GM23338 (cell line): ENCODE results near the gene HNRNPF. TPM values are rescaled to one million over a fixed set of nuclear protein-coding genes. Genes with fewer than 3 reads are reported as not detected.

Experiments used
- ATAC-seq: fragments of 200-7000 bp; cut with Tn5 transposase; 3 replicates; pipeline ENCODE4 v1.9.1; 2020
- DNase-seq: peaks from one replicate; pipeline ENCODE4 v3.0.0-alpha.2; 2015; ENCODE audit warnings: low spot score
- H2AFZ ChIP-seq: fragments of 200-600 bp; sonication (generic); 2 replicates; pipeline ENCODE4 v1.8.0; 2016; ENCODE audit warnings: antibody characterized with exemption, mild to moderate bottlenecking, moderate library complexity
- H3F3A ChIP-seq: fragments of 200-600 bp; sonication (generic); replicated peaks from 2 replicates; pipeline ENCODE4 v1.8.0; 2017; ENCODE audit warnings: antibody characterized with exemption, mixed run types, low read depth
- H3K27ac ChIP-seq: fragments of 200-600 bp; sonication (generic); 2 replicates; pipeline ENCODE4 v1.6.1; 2016; ENCODE audit warnings: low read depth
- H3K27me3 ChIP-seq: fragments of 200-600 bp; sonication (generic); 2 replicates; pipeline ENCODE4 v1.8.0; 2016; ENCODE audit warnings: mild to moderate bottlenecking, mixed run types, moderate library complexity; ENCODE audit not compliant: insufficient read depth
- H3K36me3 ChIP-seq: fragments of 200-600 bp; sonication (generic); 2 replicates; pipeline ENCODE4 v1.8.0; 2016; ENCODE audit warnings: mild to moderate bottlenecking; ENCODE audit not compliant: insufficient read depth
- H3K4me1 ChIP-seq: fragments of 200-600 bp; sonication (generic); 2 replicates; pipeline ENCODE4 v1.8.0; 2016; ENCODE audit warnings: mild to moderate bottlenecking, moderate library complexity; ENCODE audit not compliant: insufficient read depth
- H3K4me2 ChIP-seq: fragments of 200-600 bp; sonication (generic); 2 replicates; pipeline ENCODE4 v1.7.1; 2017; ENCODE audit warnings: mixed run types
- H3K4me3 ChIP-seq: fragments of 200-600 bp; sonication (generic); 2 replicates; pipeline ENCODE4 v1.6.1; 2016; ENCODE audit warnings: mixed run types
- H3K79me2 ChIP-seq: fragments of 200-600 bp; sonication (generic); replicated peaks from 2 replicates; pipeline ENCODE4 v1.8.0; 2017; ENCODE audit warnings: mild to moderate bottlenecking; ENCODE audit not compliant: insufficient read depth
- H3K9me2 ChIP-seq: fragments of 200-600 bp; sonication (generic); 2 replicates; pipeline ENCODE4 v1.8.0; 2017; ENCODE audit not compliant: insufficient read depth
- H4K20me1 ChIP-seq: fragments of 200-600 bp; sonication (generic); replicated peaks from 2 replicates; pipeline ENCODE4 v1.8.0; 2017; ENCODE audit warnings: mild to moderate bottlenecking; ENCODE audit not compliant: insufficient read depth
- H3K27ac Mint-ChIP-seq: 2 replicates; pipeline ENCODE4 v1.8.0; 2020; ENCODE audit warnings: inconsistent platforms, mild to moderate bottlenecking, moderate library complexity, mixed read lengths
- H3K27me3 Mint-ChIP-seq: 3 replicates; pipeline ENCODE4 v1.8.0; 2022; ENCODE audit warnings: low read depth, mild to moderate bottlenecking, moderate library complexity, mixed read lengths, inconsistent platforms; ENCODE audit not compliant: insufficient read depth, poor library complexity
- H3K36me3 Mint-ChIP-seq: 3 replicates; pipeline ENCODE4 v1.8.0; 2021; ENCODE audit warnings: low read depth, mild to moderate bottlenecking, inconsistent platforms, moderate library complexity, mixed read lengths
- H3K4me1 Mint-ChIP-seq: 3 replicates; pipeline ENCODE4 v1.8.0; 2020; ENCODE audit warnings: mild to moderate bottlenecking, inconsistent platforms, mixed read lengths
- H3K4me3 Mint-ChIP-seq: 3 replicates; pipeline ENCODE4 v1.8.0; 2021; ENCODE audit warnings: moderate library complexity, mild to moderate bottlenecking, inconsistent platforms, mixed read lengths
- H3K9me3 Mint-ChIP-seq: 3 replicates; pipeline ENCODE4 v1.8.0; 2020; ENCODE audit warnings: moderate library complexity, mild to moderate bottlenecking, inconsistent platforms, mixed read lengths
- CREB1 ChIP-seq: fragments of 250-450 bp; sonication (Bioruptor Pico); IDR thresholded peaks from 2 replicates; pipeline ENCODE4 v1.5.0; 2020; ENCODE audit warnings: low read depth, mild to moderate bottlenecking, moderate library complexity
- EZH2 ChIP-seq: fragments of 200-600 bp; sonication (generic); IDR thresholded peaks from one replicate; pipeline ENCODE4 v1.8.0; 2017; ENCODE audit warnings: antibody characterized with exemption, mild to moderate bottlenecking, low read depth; ENCODE audit not compliant: unreplicated experiment
- EZH2phosphoT487 ChIP-seq: fragments of 200-600 bp; sonication (generic); IDR thresholded peaks from one replicate; pipeline ENCODE4 v1.8.1; 2018; ENCODE audit warnings: antibody characterized with exemption; ENCODE audit not compliant: unreplicated experiment
- JUNB ChIP-seq: IDR thresholded peaks from one replicate; pipeline ENCODE4 v1.6.1; 2016; ENCODE audit warnings: antibody characterized with exemption; ENCODE audit not compliant: unreplicated experiment
- NANOG ChIP-seq: IDR thresholded peaks from 2 replicates; pipeline ENCODE4 v1.6.1; 2016; ENCODE audit warnings: antibody characterized with exemption, borderline replicate concordance
- POLR2AphosphoS5 ChIP-seq: IDR thresholded peaks from 2 replicates; pipeline ENCODE4 v1.6.1; 2016; ENCODE audit warnings: antibody characterized with exemption, low read depth
- STAT1 ChIP-seq: IDR thresholded peaks from one replicate; pipeline ENCODE4 v1.6.1; 2016; ENCODE audit warnings: antibody characterized with exemption; ENCODE audit not compliant: unreplicated experiment
- ZNF114 ChIP-seq: fragments of 250-450 bp; sonication (Bioruptor Pico); IDR thresholded peaks from 2 replicates; pipeline ENCODE4 v1.5.0; 2020; ENCODE audit warnings: mild to moderate bottlenecking, moderate library complexity
- ZNF331 ChIP-seq: fragments of 250-450 bp; sonication (Bioruptor Pico); IDR thresholded peaks from 2 replicates; pipeline ENCODE4 v1.5.0; 2020; ENCODE audit warnings: low read depth, mild to moderate bottlenecking, moderate library complexity
- polyA plus RNA-seq: library from polyadenylated mRNA; unstranded; fragments of >200 nt; fragmentation: Nextera tagmentation; extraction: Ambion mirVana; gene quantifications from 2 replicates; pipeline ENCODE4 v1.2.1, GENCODE V29; 2016
- total RNA-seq: library from RNA; depleted of rRNA; stranded (reverse); fragments of >200 nt; shearing (Covaris generic); gene quantifications from 2 replicates; pipeline ENCODE4 v1.2.3, GENCODE V29; 2014
- TF ChIP-seq, protein P1 (sequence below), 2 experiments: fragments of 200-600 bp in 1 of 2; sonication (generic) in 1 of 2; conservative IDR thresholded peaks; 2 replicates each; pipeline versions ENCODE4 v1.5.1 to v1.6.1; 2016 to 2017; ENCODE audit warnings: antibody characterized with exemption in 2 of 2, low read depth in 2 of 2, mild to moderate bottlenecking in 2 of 2, moderate library complexity in 1 of 2
- TF ChIP-seq, protein P2 (sequence below): IDR thresholded peaks from 2 replicates; pipeline ENCODE4 v1.6.1; 2016; ENCODE audit warnings: antibody characterized with exemption
- TF ChIP-seq, protein P3 (sequence below): IDR thresholded peaks from one replicate; pipeline ENCODE4 v1.6.1; 2018; ENCODE audit warnings: antibody characterized with exemption; ENCODE audit not compliant: unreplicated experiment
- TF ChIP-seq, protein P4 (sequence below): fragments of 250-450 bp; sonication (Bioruptor Pico); IDR thresholded peaks from 2 replicates; pipeline ENCODE4 v1.5.0; 2020; ENCODE audit warnings: mild to moderate bottlenecking, moderate library complexity

The HNRNPF gene
- total and polyA plus RNA-seq, 2 experiments from 2014 or later = 210 to 378 TPM

DNA sequence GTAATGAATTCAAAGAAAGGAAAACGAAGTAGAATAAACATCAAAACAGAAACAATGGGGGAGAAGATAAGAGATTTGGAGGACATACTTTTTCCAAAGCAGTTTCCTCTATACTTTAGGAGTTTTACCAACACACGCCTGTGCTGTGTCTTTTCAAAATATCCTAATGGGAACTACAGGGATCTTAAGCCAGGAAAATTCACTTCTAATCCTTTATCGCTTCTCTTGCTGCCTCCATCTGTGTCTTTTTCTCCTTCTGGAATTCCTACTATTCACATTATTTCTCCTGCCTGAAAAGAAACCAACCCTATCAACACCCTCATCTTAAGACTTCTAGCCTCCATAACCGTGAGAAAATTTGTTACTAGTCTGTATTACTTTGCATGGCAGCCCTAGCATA, 6.8 kb downstream of the HNRNPF start:
- H3K4me2 ChIP-seq = peak overlapping the region; percentile 83
- DNase-seq = no peak
- H3K27ac ChIP-seq = peak overlapping the region; percentile 82
- H3K4me3 ChIP-seq = peak overlapping the region; percentile 30
- peaks cover 18% of the 10 kb centered on the region for H3F3A ChIP-seq
- Mint-ChIP-seq H3K36me3 (peaks cover 45% of the 10 kb centered on the region), H3K4me1 (peaks cover 59% of the 10 kb centered on the region), H3K4me3 (peak overlapping the region; percentile 64), H3K27me3 (peaks cover 18% of the 10 kb centered on the region), H3K27ac (peak overlapping the region; percentile 93), H3K9me3 (no peaks in the 10 kb centered on the region)
- H3K27me3 ChIP-seq = no peaks in the 10 kb centered on the region
- H2AFZ ChIP-seq = no peak overlapping the region
- H3K79me2 ChIP-seq = peaks cover 99% of the 10 kb centered on the region
- ATAC-seq = no peak
- H3K36me3 ChIP-seq = 0 out of 2 replicates have a peak, but pooled peaks cover 8% of the 10 kb centered on the region
- no peaks in the 10 kb centered on the region for H3K9me2 ChIP-seq
- no peak for TF ChIP-seq ZNF114 (CRISPR knock-in tag)
- TF ChIP-seq CREB1 (CRISPR knock-in tag) = no peak
- TF ChIP-seq, protein P1, sequence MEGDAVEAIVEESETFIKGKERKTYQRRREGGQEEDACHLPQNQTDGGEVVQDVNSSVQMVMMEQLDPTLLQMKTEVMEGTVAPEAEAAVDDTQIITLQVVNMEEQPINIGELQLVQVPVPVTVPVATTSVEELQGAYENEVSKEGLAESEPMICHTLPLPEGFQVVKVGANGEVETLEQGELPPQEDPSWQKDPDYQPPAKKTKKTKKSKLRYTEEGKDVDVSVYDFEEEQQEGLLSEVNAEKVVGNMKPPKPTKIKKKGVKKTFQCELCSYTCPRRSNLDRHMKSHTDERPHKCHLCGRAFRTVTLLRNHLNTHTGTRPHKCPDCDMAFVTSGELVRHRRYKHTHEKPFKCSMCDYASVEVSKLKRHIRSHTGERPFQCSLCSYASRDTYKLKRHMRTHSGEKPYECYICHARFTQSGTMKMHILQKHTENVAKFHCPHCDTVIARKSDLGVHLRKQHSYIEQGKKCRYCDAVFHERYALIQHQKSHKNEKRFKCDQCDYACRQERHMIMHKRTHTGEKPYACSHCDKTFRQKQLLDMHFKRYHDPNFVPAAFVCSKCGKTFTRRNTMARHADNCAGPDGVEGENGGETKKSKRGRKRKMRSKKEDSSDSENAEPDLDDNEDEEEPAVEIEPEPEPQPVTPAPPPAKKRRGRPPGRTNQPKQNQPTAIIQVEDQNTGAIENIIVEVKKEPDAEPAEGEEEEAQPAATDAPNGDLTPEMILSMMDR (conservative IDR thresholded peaks at IDR 0.05; ENCODE audit: low read depth in 2 of 2) = no peak
- TF ChIP-seq, protein P2, sequence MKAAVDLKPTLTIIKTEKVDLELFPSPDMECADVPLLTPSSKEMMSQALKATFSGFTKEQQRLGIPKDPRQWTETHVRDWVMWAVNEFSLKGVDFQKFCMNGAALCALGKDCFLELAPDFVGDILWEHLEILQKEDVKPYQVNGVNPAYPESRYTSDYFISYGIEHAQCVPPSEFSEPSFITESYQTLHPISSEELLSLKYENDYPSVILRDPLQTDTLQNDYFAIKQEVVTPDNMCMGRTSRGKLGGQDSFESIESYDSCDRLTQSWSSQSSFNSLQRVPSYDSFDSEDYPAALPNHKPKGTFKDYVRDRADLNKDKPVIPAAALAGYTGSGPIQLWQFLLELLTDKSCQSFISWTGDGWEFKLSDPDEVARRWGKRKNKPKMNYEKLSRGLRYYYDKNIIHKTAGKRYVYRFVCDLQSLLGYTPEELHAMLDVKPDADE = no peak
- TF ChIP-seq EZH2phosphoT487 = no peak
- TF ChIP-seq NANOG = no peak
- no peak for TF ChIP-seq POLR2AphosphoS5
- TF ChIP-seq, protein P3, sequence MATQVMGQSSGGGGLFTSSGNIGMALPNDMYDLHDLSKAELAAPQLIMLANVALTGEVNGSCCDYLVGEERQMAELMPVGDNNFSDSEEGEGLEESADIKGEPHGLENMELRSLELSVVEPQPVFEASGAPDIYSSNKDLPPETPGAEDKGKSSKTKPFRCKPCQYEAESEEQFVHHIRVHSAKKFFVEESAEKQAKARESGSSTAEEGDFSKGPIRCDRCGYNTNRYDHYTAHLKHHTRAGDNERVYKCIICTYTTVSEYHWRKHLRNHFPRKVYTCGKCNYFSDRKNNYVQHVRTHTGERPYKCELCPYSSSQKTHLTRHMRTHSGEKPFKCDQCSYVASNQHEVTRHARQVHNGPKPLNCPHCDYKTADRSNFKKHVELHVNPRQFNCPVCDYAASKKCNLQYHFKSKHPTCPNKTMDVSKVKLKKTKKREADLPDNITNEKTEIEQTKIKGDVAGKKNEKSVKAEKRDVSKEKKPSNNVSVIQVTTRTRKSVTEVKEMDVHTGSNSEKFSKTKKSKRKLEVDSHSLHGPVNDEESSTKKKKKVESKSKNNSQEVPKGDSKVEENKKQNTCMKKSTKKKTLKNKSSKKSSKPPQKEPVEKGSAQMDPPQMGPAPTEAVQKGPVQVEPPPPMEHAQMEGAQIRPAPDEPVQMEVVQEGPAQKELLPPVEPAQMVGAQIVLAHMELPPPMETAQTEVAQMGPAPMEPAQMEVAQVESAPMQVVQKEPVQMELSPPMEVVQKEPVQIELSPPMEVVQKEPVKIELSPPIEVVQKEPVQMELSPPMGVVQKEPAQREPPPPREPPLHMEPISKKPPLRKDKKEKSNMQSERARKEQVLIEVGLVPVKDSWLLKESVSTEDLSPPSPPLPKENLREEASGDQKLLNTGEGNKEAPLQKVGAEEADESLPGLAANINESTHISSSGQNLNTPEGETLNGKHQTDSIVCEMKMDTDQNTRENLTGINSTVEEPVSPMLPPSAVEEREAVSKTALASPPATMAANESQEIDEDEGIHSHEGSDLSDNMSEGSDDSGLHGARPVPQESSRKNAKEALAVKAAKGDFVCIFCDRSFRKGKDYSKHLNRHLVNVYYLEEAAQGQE = no peak
- no peak for TF ChIP-seq ZNF331 (CRISPR knock-in tag)
- TF ChIP-seq JUNB = no peak
- TF ChIP-seq EZH2 = no peak
- TF ChIP-seq, protein P4, sequence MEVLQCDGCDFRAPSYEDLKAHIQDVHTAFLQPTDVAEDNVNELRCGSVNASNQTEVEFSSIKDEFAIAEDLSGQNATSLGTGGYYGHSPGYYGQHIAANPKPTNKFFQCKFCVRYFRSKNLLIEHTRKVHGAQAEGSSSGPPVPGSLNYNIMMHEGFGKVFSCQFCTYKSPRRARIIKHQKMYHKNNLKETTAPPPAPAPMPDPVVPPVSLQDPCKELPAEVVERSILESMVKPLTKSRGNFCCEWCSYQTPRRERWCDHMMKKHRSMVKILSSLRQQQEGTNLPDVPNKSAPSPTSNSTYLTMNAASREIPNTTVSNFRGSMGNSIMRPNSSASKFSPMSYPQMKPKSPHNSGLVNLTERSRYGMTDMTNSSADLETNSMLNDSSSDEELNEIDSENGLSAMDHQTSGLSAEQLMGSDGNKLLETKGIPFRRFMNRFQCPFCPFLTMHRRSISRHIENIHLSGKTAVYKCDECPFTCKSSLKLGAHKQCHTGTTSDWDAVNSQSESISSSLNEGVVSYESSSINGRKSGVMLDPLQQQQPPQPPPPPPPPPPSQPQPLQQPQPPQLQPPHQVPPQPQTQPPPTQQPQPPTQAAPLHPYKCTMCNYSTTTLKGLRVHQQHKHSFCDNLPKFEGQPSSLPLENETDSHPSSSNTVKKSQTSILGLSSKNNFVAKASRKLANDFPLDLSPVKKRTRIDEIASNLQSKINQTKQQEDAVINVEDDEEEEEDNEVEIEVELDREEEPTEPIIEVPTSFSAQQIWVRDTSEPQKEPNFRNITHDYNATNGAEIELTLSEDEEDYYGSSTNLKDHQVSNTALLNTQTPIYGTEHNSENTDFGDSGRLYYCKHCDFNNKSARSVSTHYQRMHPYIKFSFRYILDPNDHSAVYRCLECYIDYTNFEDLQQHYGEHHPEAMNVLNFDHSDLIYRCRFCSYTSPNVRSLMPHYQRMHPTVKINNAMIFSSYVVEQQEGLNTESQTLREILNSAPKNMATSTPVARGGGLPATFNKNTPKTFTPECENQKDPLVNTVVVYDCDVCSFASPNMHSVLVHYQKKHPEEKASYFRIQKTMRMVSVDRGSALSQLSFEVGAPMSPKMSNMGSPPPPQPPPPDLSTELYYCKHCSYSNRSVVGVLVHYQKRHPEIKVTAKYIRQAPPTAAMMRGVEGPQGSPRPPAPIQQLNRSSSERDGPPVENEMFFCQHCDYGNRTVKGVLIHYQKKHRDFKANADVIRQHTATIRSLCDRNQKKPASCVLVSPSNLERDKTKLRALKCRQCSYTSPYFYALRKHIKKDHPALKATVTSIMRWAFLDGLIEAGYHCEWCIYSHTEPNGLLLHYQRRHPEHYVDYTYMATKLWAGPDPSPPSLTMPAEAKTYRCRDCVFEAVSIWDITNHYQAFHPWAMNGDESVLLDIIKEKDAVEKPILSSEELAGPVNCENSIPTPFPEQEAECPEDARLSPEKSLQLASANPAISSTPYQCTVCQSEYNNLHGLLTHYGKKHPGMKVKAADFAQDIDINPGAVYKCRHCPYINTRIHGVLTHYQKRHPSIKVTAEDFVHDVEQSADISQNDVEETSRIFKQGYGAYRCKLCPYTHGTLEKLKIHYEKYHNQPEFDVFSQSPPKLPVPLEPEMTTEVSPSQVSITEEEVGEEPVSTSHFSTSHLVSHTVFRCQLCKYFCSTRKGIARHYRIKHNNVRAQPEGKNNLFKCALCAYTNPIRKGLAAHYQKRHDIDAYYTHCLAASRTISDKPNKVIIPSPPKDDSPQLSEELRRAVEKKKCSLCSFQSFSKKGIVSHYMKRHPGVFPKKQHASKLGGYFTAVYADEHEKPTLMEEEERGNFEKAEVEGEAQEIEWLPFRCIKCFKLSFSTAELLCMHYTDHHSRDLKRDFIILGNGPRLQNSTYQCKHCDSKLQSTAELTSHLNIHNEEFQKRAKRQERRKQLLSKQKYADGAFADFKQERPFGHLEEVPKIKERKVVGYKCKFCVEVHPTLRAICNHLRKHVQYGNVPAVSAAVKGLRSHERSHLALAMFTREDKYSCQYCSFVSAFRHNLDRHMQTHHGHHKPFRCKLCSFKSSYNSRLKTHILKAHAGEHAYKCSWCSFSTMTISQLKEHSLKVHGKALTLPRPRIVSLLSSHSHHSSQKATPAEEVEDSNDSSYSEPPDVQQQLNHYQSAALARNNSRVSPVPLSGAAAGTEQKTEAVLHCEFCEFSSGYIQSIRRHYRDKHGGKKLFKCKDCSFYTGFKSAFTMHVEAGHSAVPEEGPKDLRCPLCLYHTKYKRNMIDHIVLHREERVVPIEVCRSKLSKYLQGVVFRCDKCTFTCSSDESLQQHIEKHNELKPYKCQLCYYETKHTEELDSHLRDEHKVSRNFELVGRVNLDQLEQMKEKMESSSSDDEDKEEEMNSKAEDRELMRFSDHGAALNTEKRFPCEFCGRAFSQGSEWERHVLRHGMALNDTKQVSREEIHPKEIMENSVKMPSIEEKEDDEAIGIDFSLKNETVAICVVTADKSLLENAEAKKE (CRISPR knock-in tag) = no peak
- TF ChIP-seq STAT1 = no peak
- peaks cover 63% of the 10 kb centered on the region for H3K4me1 ChIP-seq
- H4K20me1 ChIP-seq = peaks cover 69% of the 10 kb centered on the region
